ENCODE data around the gene RPS6KA3. TPM values are rescaled to one million over a fixed set of nuclear protein-coding genes. Genes with fewer than 3 reads are reported as not detected.

RPS6KA3 gene
- 25.5 TPM for polyA plus RNA-seq (2013, experiment 1 of 4)
- 24.0 TPM for polyA plus RNA-seq (2013, experiment 2 of 4)
- polyA plus RNA-seq (2013, experiment 3 of 4), result 19.2 TPM
- 20.3 TPM for polyA plus RNA-seq (2013, experiment 4 of 4)

- no peaks in the 10 kb centered on the region for H3K36me3 ChIP-seq (ENCODE audit: control insufficient read depth, insufficient read depth, low read length)
- WGBS, 2 experiments, result 0% methylated on average over 73 to 75 of the region's 77 CpGs
- H3K27ac ChIP-seq (ENCODE audit: insufficient read depth, low read depth, low read length, poor library complexity, severe bottlenecking), result no peak within 1 kb of the TSS
- H3K4me1 ChIP-seq (ENCODE audit: control insufficient read depth, insufficient read depth, low read length), result no peaks in the 10 kb centered on the region
- H3K4me3 ChIP-seq (ENCODE audit: insufficient read depth, low read depth, low read length), result peak within 1 kb of the TSS; percentile 68
- no peaks in the 10 kb centered on the region for H3K9me3 ChIP-seq (ENCODE audit: control insufficient read depth, low read length)
- peaks cover 17% of the 10 kb centered on the region for H3K27me3 ChIP-seq (ENCODE audit: control insufficient read depth, insufficient read depth, low read length, poor library complexity, severe bottlenecking)
Measured at GRCh38 chrX:20266810-20267606, at the start of gene RPS6KA3. TSS of gene RPS6KA3 (minus strand) at chrX:20266909. CDS start at chrX:20266632, 277 bp downstream.

- no peaks in the 10 kb centered on the region for H3K4me1 ChIP-seq (ENCODE audit: control insufficient read depth, insufficient read depth, low read length)
- no peaks in the 10 kb centered on the region for H3K9me3 ChIP-seq (ENCODE audit: control insufficient read depth, low read length)
- no peaks in the 10 kb centered on the region for H3K27me3 ChIP-seq (ENCODE audit: control insufficient read depth, insufficient read depth, low read length, poor library complexity, severe bottlenecking)
- H3K36me3 ChIP-seq (ENCODE audit: control insufficient read depth, insufficient read depth, low read length), result no peaks in the 10 kb centered on the region
- WGBS, 2 experiments, result 86 to 93% methylated on average over 2 of the region's 2 CpGs
- H3K4me3 ChIP-seq (ENCODE audit: insufficient read depth, low read depth, low read length), result no peak overlapping the region
- no peak overlapping the region for H3K27ac ChIP-seq (ENCODE audit: insufficient read depth, low read depth, low read length, poor library complexity, severe bottlenecking)
Measured at GRCh38 chrX:20315140-20315539, 48.4 kb upstream of the RPS6KA3 start.

- 87 to 94% methylated on average over 1 of the region's 1 CpG for WGBS, 2 experiments
- no peaks in the 10 kb centered on the region for H3K4me1 ChIP-seq (ENCODE audit: control insufficient read depth, insufficient read depth, low read length)
- H3K27me3 ChIP-seq (ENCODE audit: control insufficient read depth, insufficient read depth, low read length, poor library complexity, severe bottlenecking), result no peaks in the 10 kb centered on the region
- no peak overlapping the region for H3K4me3 ChIP-seq (ENCODE audit: insufficient read depth, low read depth, low read length)
- H3K9me3 ChIP-seq (ENCODE audit: control insufficient read depth, low read length), result no peaks in the 10 kb centered on the region
- H3K27ac ChIP-seq (ENCODE audit: insufficient read depth, low read depth, low read length, poor library complexity, severe bottlenecking), result no peak overlapping the region
- no peaks in the 10 kb centered on the region for H3K36me3 ChIP-seq (ENCODE audit: control insufficient read depth, insufficient read depth, low read length)
Measured at GRCh38 chrX:20313899-20314298, 47.2 kb upstream of the RPS6KA3 start.

- H3K36me3 ChIP-seq (ENCODE audit: control insufficient read depth, insufficient read depth, low read length), result no peaks in the 10 kb centered on the region
- H3K27ac ChIP-seq (ENCODE audit: insufficient read depth, low read depth, low read length, poor library complexity, severe bottlenecking), result no peak overlapping the region
- H3K4me1 ChIP-seq (ENCODE audit: control insufficient read depth, insufficient read depth, low read length), result peaks cover 6% of the 10 kb centered on the region
- H3K4me3 ChIP-seq (ENCODE audit: insufficient read depth, low read depth, low read length), result no peak overlapping the region
- WGBS, 2 experiments, result 85 to 86% methylated on average over 1 of the region's 1 CpG
- no peaks in the 10 kb centered on the region for H3K9me3 ChIP-seq (ENCODE audit: control insufficient read depth, low read length)
- H3K27me3 ChIP-seq (ENCODE audit: control insufficient read depth, insufficient read depth, low read length, poor library complexity, severe bottlenecking), result no peaks in the 10 kb centered on the region
Measured at GRCh38 chrX:20312018-20312417, 45.3 kb upstream of the RPS6KA3 start.

GRCh38 chrX:20311505-20311904 lies 44.8 kb upstream of the RPS6KA3 start:
- 100% methylated on average over 1 of the region's 2 CpGs; no CpG with 5 or more reads in 1 of the 2 experiments for WGBS, 2 experiments
- Histone ChIP-seq H3K4me3 (ENCODE audit: insufficient read depth, low read depth, low read length) (no peak overlapping the region), H3K4me1 (ENCODE audit: control insufficient read depth, insufficient read depth, low read length) (peaks cover 7% of the 10 kb centered on the region), H3K36me3 (ENCODE audit: control insufficient read depth, insufficient read depth, low read length) (no peaks in the 10 kb centered on the region), H3K9me3 (ENCODE audit: control insufficient read depth, low read length) (no peaks in the 10 kb centered on the region), H3K27ac (ENCODE audit: insufficient read depth, low read depth, low read length, poor library complexity, severe bottlenecking) (no peak overlapping the region), H3K27me3 (ENCODE audit: control insufficient read depth, insufficient read depth, low read length, poor library complexity, severe bottlenecking) (no peaks in the 10 kb centered on the region)

- Histone ChIP-seq H3K36me3 (ENCODE audit: control insufficient read depth, insufficient read depth, low read length) (no peaks in the 10 kb centered on the region), H3K4me1 (ENCODE audit: control insufficient read depth, insufficient read depth, low read length) (peaks cover 7% of the 10 kb centered on the region), H3K27me3 (ENCODE audit: control insufficient read depth, insufficient read depth, low read length, poor library complexity, severe bottlenecking) (no peaks in the 10 kb centered on the region), H3K4me3 (ENCODE audit: insufficient read depth, low read depth, low read length) (no peak overlapping the region), H3K27ac (ENCODE audit: insufficient read depth, low read depth, low read length, poor library complexity, severe bottlenecking) (no peak overlapping the region), H3K9me3 (ENCODE audit: control insufficient read depth, low read length) (no peaks in the 10 kb centered on the region)
- 89 to 99% methylated on average over 8 of the region's 8 CpGs for WGBS, 2 experiments
Measured at GRCh38 chrX:20309806-20310205, 43.1 kb upstream of the RPS6KA3 start.

GRCh38 chrX:20306668-20307067 lies 40.0 kb upstream of the RPS6KA3 start:
- Histone ChIP-seq H3K27ac (ENCODE audit: insufficient read depth, low read depth, low read length, poor library complexity, severe bottlenecking) (no peak overlapping the region), H3K36me3 (ENCODE audit: control insufficient read depth, insufficient read depth, low read length) (no peaks in the 10 kb centered on the region), H3K4me1 (ENCODE audit: control insufficient read depth, insufficient read depth, low read length) (peaks cover 7% of the 10 kb centered on the region), H3K9me3 (ENCODE audit: control insufficient read depth, low read length) (no peaks in the 10 kb centered on the region), H3K27me3 (ENCODE audit: control insufficient read depth, insufficient read depth, low read length, poor library complexity, severe bottlenecking) (no peaks in the 10 kb centered on the region), H3K4me3 (ENCODE audit: insufficient read depth, low read depth, low read length) (no peak overlapping the region)
- WGBS, 2 experiments, result 92 to 100% methylated on average over 3 of the region's 3 CpGs

GRCh38 chrX:20300822-20301221 lies 34.1 kb upstream of the RPS6KA3 start:
- Histone ChIP-seq H3K4me3 (ENCODE audit: insufficient read depth, low read depth, low read length) (no peak overlapping the region), H3K36me3 (ENCODE audit: control insufficient read depth, insufficient read depth, low read length) (no peaks in the 10 kb centered on the region)
- 94% methylated on average over 5 of the region's 5 CpGs for WGBS, 2 experiments

GRCh38 chrX:20294957-20295356 lies 28.2 kb upstream of the RPS6KA3 start:
- Histone ChIP-seq H3K27ac (ENCODE audit: insufficient read depth, low read depth, low read length, poor library complexity, severe bottlenecking) (no peak overlapping the region), H3K9me3 (ENCODE audit: control insufficient read depth, low read length) (no peaks in the 10 kb centered on the region), H3K27me3 (ENCODE audit: control insufficient read depth, insufficient read depth, low read length, poor library complexity, severe bottlenecking) (no peaks in the 10 kb centered on the region), H3K36me3 (ENCODE audit: control insufficient read depth, insufficient read depth, low read length) (no peaks in the 10 kb centered on the region), H3K4me1 (ENCODE audit: control insufficient read depth, insufficient read depth, low read length) (no peaks in the 10 kb centered on the region), H3K4me3 (ENCODE audit: insufficient read depth, low read depth, low read length) (no peak overlapping the region)
- whole genome bisulfite sequencing, 2 experiments, result 100% methylated on average over 2 of the region's 2 CpGs; no CpG with 5 or more reads in 1 of the 2 experiments

More at GRCh38 chrX:20300822-20301221, 34.1 kb upstream of the RPS6KA3 start:
- Histone ChIP-seq H3K4me1 (ENCODE audit: control insufficient read depth, insufficient read depth, low read length) (no peaks in the 10 kb centered on the region), H3K27me3 (ENCODE audit: control insufficient read depth, insufficient read depth, low read length, poor library complexity, severe bottlenecking) (no peaks in the 10 kb centered on the region), H3K9me3 (ENCODE audit: control insufficient read depth, low read length) (no peaks in the 10 kb centered on the region), H3K27ac (ENCODE audit: insufficient read depth, low read depth, low read length, poor library complexity, severe bottlenecking) (no peak overlapping the region)

GRCh38 chrX:20294284-20294683 lies 27.6 kb upstream of the RPS6KA3 start:
- Histone ChIP-seq H3K27ac (ENCODE audit: insufficient read depth, low read depth, low read length, poor library complexity, severe bottlenecking) (no peak overlapping the region), H3K4me3 (ENCODE audit: insufficient read depth, low read depth, low read length) (no peak overlapping the region), H3K36me3 (ENCODE audit: control insufficient read depth, insufficient read depth, low read length) (no peaks in the 10 kb centered on the region), H3K4me1 (ENCODE audit: control insufficient read depth, insufficient read depth, low read length) (no peaks in the 10 kb centered on the region), H3K27me3 (ENCODE audit: control insufficient read depth, insufficient read depth, low read length, poor library complexity, severe bottlenecking) (no peaks in the 10 kb centered on the region), H3K9me3 (ENCODE audit: control insufficient read depth, low read length) (no peaks in the 10 kb centered on the region)

All from ectodermal cell (in vitro differentiated cells).